Muscle of back (tissue), 11 donors: ENCODE results near the gene BRSK2. TPM values are rescaled to one million over a fixed set of nuclear protein-coding genes. Genes with fewer than 3 reads are reported as not detected.
A peak's percentile ranks its signal among the peaks of the same experiment; 100 is the strongest.

ENCODE experiments used
- DNase-seq, 3 donors: peaks; one replicate each; pipeline versions ENCODE4 v3.0.0 to v3.0.0-alpha.2; 2013
- polyA plus RNA-seq, 10 donors: library from polyadenylated mRNA; unstranded; fragments of 120-200 nt; gene quantifications; one replicate each; pipeline ENCODE4 v1.2.1, GENCODE V29; 2013; ENCODE audit not compliant: insufficient read length in 10 of 10

Gene BRSK2
- polyA plus RNA-seq, 10 donors = 0.76 to 2.2 (median 1.4) TPM

GRCh38 chr11:1450949-1451710 is 61.4 kb downstream of the BRSK2 start:
- DNase-seq = no peak

GRCh38 chr11:1451781-1452470 is 62.2 kb downstream of the BRSK2 start:
- DNase-seq = no peak

GRCh38 chr11:1452744-1453143 is 63.0 kb downstream of the BRSK2 start:
- no peak for DNase-seq

- no peak for DNase-seq
Measured at GRCh38 chr11:1453611-1454034, 63.9 kb downstream of the BRSK2 start.

- DNase-seq = no peak
Measured at GRCh38 chr11:1454576-1454975, 64.8 kb downstream of the BRSK2 start.

- no peak for DNase-seq
Measured at GRCh38 chr11:1455032-1455762, 65.5 kb downstream of the BRSK2 start.

- no peak for DNase-seq
Measured at GRCh38 chr11:1455763-1456060, 66.0 kb downstream of the BRSK2 start.

GRCh38 chr11:1456176-1456575 is 66.4 kb downstream of the BRSK2 start:
- no peak for DNase-seq

GRCh38 chr11:1456596-1457325 is 67.0 kb downstream of the BRSK2 start:
- no peak for DNase-seq

- DNase-seq = no peak
Measured at GRCh38 chr11:1457326-1457680, 67.6 kb downstream of the BRSK2 start.

- no peak for DNase-seq
Measured at GRCh38 chr11:1457856-1458255, 68.1 kb downstream of the BRSK2 start.

GRCh38 chr11:1458340-1459218 is 68.8 kb downstream of the BRSK2 start:
- peak; percentile 2 to 45 (median 24) for DNase-seq

GRCh38 chr11:1459219-1459575 is 69.5 kb downstream of the BRSK2 start:
- DNase-seq = no peak

GRCh38 chr11:1459764-1460395 is 70.1 kb downstream of the BRSK2 start:
- DNase-seq = no peak

GRCh38 chr11:1460396-1460985 is 70.8 kb downstream of the BRSK2 start:
- DNase-seq = no peak

- DNase-seq = no peak
Measured at GRCh38 chr11:1460986-1461825, 71.5 kb downstream of the BRSK2 start.

- DNase-seq = no peak
Measured at GRCh38 chr11:1461826-1462697, 72.3 kb downstream of the BRSK2 start.

GRCh38 chr11:1462698-1462975 is 72.9 kb downstream of the BRSK2 start:
- no peak for DNase-seq

- no peak for DNase-seq
Measured at GRCh38 chr11:1463056-1463455, 73.3 kb downstream of the BRSK2 start.
